ENCODE measurements around the gene EGLN3. TPM values are rescaled to one million over a fixed set of nuclear protein-coding genes. Genes with fewer than 3 reads are reported as not detected.

EGLN3 gene
- 10 to 100 TPM in 3 of 4 donors, 1 to 10 TPM in 1; 9.4 to 15.7 (median 13.5) TPM for total RNA-seq

- DNase-seq (peak; percentile 78 to 86), ATAC-seq (peak; percentile 91 to 92)
- H3K4me3 ChIP-seq: peak within 1 kb of the TSS; percentile 81 to 91 (median 83)
- peaks cover 11 to 14% of the 10 kb centered on the region in 2 donors for H3K4me1 ChIP-seq
- in situ Hi-C loops (cut with MboI; ENCODE audit: low sequenced_read_pairs in 4 of 4) (no loop called here), intact Hi-C loops (cut with DNase I; ENCODE audit: low total_unique reads) (loop anchor here (1.0 to 5.0 kb wide), 4 partner anchors 67 to 277 kb away; no protein-coding TSS in a partner anchor)
- H3K27ac ChIP-seq: peak within 1 kb of the TSS; percentile 78 to 88 (median 82)
- H3K36me3 ChIP-seq: no peaks in the 10 kb centered on the region
- no peaks in the 10 kb centered on the region for H3K9me3 ChIP-seq
- TF ChIP-seq CTCF (IDR thresholded peaks at IDR 0.05 in 4 of 5, conservative IDR thresholded peaks at IDR 0.05 in 1 of 5): no peak
- peak; percentile 96 to 99 for TF ChIP-seq POLR2A (IDR thresholded peaks at IDR 0.05)
- no peaks in the 10 kb centered on the region for H3K27me3 ChIP-seq
Measured at GRCh38 chr14:33950320-33951182, at the start of gene EGLN3. TSS of gene EGLN3 (minus strand) at chr14:33951074. CDS start at chr14:33950752, 322 bp downstream.

- H3K4me3 ChIP-seq: no peak overlapping the region
- DNase-seq (no peak), ATAC-seq (no peak)
- intact Hi-C loops (cut with DNase I; ENCODE audit: low total_unique reads) (no loop called here), in situ Hi-C loops (cut with MboI; ENCODE audit: low sequenced_read_pairs in 4 of 4) (no loop called here)
- no peak overlapping the region for H3K27ac ChIP-seq
- H3K4me1 ChIP-seq: no peaks in the 10 kb centered on the region
- no peaks in the 10 kb centered on the region for H3K27me3 ChIP-seq
- TF ChIP-seq CTCF (IDR thresholded peaks at IDR 0.05 in 4 of 5, conservative IDR thresholded peaks at IDR 0.05 in 1 of 5): no peak
- no peak for TF ChIP-seq POLR2A (IDR thresholded peaks at IDR 0.05)
- no peaks in the 10 kb centered on the region for H3K36me3 ChIP-seq
- H3K9me3 ChIP-seq: no peaks in the 10 kb centered on the region
Measured at GRCh38 chr14:34000396-34000795, 49.5 kb upstream of the EGLN3 start.

DNA sequence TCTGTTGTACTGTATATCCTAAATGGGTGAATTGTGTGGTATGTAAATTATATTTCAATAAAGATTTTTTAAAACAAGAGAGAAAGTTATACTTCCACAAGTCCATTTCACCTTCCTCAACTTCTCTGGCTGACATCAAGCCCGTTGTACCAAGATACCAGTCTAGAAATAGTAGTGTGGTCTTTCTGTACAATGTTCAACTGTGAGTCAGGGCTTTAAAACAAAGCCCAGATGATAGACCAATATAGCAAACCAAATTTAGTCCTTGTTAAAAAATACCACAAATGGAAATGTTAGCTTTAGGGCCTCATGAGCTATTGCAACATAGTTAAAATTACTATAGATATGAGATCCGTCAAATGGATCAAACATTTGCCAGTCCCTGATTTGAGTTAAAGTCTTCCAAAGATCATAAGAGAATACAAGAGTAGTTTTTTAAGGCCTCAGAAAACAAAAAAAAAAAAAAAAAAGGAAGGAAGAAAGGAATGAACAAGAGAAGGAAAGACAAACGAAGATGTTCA is 49.0 kb upstream of the EGLN3 start:
- no peak for ATAC-seq
- TF ChIP-seq CTCF (IDR thresholded peaks at IDR 0.05 in 4 of 5, conservative IDR thresholded peaks at IDR 0.05 in 1 of 5) (no peak), POLR2A (IDR thresholded peaks at IDR 0.05) (no peak)
- intact Hi-C loops (cut with DNase I; ENCODE audit: low total_unique reads) (no loop called here), in situ Hi-C loops (cut with MboI; ENCODE audit: low sequenced_read_pairs in 4 of 4) (no loop called here)
- H3K27ac ChIP-seq: no peak overlapping the region
- no peaks in the 10 kb centered on the region for H3K36me3 ChIP-seq
- DNase-seq: no peak
- no peaks in the 10 kb centered on the region for H3K27me3 ChIP-seq
- no peak overlapping the region for H3K4me3 ChIP-seq
- no peaks in the 10 kb centered on the region for H3K4me1 ChIP-seq
- H3K9me3 ChIP-seq: no peaks in the 10 kb centered on the region

- DNase-seq (no peak), ATAC-seq (no peak)
- Histone ChIP-seq H3K36me3 (no peaks in the 10 kb centered on the region), H3K9me3 (no peaks in the 10 kb centered on the region), H3K27me3 (no peaks in the 10 kb centered on the region), H3K4me1 (no peaks in the 10 kb centered on the region), H3K27ac (no peak overlapping the region), H3K4me3 (no peak overlapping the region)
- in situ Hi-C loops (cut with MboI; ENCODE audit: low sequenced_read_pairs in 4 of 4) (no loop called here), intact Hi-C loops (cut with DNase I; ENCODE audit: low total_unique reads) (no loop called here)
- TF ChIP-seq CTCF (IDR thresholded peaks at IDR 0.05 in 4 of 5, conservative IDR thresholded peaks at IDR 0.05 in 1 of 5) (no peak), POLR2A (IDR thresholded peaks at IDR 0.05) (no peak)
Measured at GRCh38 chr14:33997611-33998010, 46.7 kb upstream of the EGLN3 start.
